ENCODE results near the gene SMIM20. TPM values are rescaled to one million over a fixed set of nuclear protein-coding genes. Genes with fewer than 3 reads are reported as not detected.

Gene SMIM20
- total and polyA plus RNA-seq, 2 experiments from 2014 or later = 56.6 to 82.9 TPM

DNA sequence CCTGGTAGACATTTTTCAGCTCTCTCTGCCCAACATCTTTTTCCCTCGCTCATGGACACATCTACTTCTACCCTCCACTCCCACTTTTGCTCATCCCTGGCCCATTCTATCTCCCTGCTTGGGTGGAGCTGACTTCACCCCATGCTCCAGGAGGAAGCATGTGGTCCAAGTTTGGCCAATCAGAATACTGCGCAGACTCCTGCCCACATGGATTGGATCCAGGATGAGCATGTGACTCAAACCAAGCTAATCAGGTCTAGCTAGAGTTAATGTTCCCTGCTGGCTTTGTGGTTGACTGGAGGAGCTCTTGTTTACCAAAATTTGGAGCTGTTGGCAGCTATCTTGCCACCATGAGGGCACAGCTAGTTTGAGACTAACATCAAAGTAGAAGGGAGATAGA, 22.7 kb downstream of the SMIM20 start:
- Histone ChIP-seq H3K4me1 (ENCODE audit: insufficient read depth) (no peaks in the 10 kb centered on the region), H3K4me2 (no peak overlapping the region), H3K4me3 (no peak overlapping the region), H3K36me3 (ENCODE audit: insufficient read depth) (no peaks in the 10 kb centered on the region), H3F3A (replicated peaks; ENCODE audit: low read depth) (no peaks in the 10 kb centered on the region), H3K9me2 (ENCODE audit: insufficient read depth) (peaks cover 14% of the 10 kb centered on the region; the same call in 1 of the 2 replicates), H3K27ac (ENCODE audit: low read depth) (no peak overlapping the region), H3K79me2 (replicated peaks; ENCODE audit: insufficient read depth) (no peaks in the 10 kb centered on the region), H2AFZ (no peak overlapping the region), H4K20me1 (replicated peaks; ENCODE audit: insufficient read depth) (no peaks in the 10 kb centered on the region), H3K27me3 (ENCODE audit: insufficient read depth) (no peaks in the 10 kb centered on the region)
- H3K4me1 Mint-ChIP-seq = no peaks in the 10 kb centered on the region
- ATAC-seq (no peak), DNase-seq (ENCODE audit: low spot score) (no peak)
- H3K36me3 Mint-ChIP-seq (ENCODE audit: low read depth) = no peaks in the 10 kb centered on the region
- no peak overlapping the region for H3K4me3 Mint-ChIP-seq
- no peak overlapping the region for H3K27ac Mint-ChIP-seq
- H3K27me3 Mint-ChIP-seq (ENCODE audit: insufficient read depth, low read depth, poor library complexity) = peaks cover 1% of the 10 kb centered on the region
- no peak for TF ChIP-seq JUNB (IDR thresholded peaks at IDR 0.05; ENCODE audit: unreplicated experiment)
- TF ChIP-seq, protein P1, sequence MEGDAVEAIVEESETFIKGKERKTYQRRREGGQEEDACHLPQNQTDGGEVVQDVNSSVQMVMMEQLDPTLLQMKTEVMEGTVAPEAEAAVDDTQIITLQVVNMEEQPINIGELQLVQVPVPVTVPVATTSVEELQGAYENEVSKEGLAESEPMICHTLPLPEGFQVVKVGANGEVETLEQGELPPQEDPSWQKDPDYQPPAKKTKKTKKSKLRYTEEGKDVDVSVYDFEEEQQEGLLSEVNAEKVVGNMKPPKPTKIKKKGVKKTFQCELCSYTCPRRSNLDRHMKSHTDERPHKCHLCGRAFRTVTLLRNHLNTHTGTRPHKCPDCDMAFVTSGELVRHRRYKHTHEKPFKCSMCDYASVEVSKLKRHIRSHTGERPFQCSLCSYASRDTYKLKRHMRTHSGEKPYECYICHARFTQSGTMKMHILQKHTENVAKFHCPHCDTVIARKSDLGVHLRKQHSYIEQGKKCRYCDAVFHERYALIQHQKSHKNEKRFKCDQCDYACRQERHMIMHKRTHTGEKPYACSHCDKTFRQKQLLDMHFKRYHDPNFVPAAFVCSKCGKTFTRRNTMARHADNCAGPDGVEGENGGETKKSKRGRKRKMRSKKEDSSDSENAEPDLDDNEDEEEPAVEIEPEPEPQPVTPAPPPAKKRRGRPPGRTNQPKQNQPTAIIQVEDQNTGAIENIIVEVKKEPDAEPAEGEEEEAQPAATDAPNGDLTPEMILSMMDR (conservative IDR thresholded peaks at IDR 0.05; ENCODE audit: low read depth in 2 of 2) = no peak
- no peak for TF ChIP-seq NANOG (IDR thresholded peaks at IDR 0.05; ENCODE audit: borderline replicate concordance)
- no peak for TF ChIP-seq EZH2phosphoT487 (IDR thresholded peaks at IDR 0.05; ENCODE audit: unreplicated experiment)
- no peak for TF ChIP-seq ZNF114 (CRISPR knock-in tag; IDR thresholded peaks at IDR 0.05)
- no peak for TF ChIP-seq ZNF331 (CRISPR knock-in tag; IDR thresholded peaks at IDR 0.05; ENCODE audit: low read depth)
- TF ChIP-seq CREB1 (CRISPR knock-in tag; IDR thresholded peaks at IDR 0.05; ENCODE audit: low read depth) = no peak
- H3K9me3 Mint-ChIP-seq = peaks cover 4% of the 10 kb centered on the region; the same call in 2 of the 3 replicates

DNA sequence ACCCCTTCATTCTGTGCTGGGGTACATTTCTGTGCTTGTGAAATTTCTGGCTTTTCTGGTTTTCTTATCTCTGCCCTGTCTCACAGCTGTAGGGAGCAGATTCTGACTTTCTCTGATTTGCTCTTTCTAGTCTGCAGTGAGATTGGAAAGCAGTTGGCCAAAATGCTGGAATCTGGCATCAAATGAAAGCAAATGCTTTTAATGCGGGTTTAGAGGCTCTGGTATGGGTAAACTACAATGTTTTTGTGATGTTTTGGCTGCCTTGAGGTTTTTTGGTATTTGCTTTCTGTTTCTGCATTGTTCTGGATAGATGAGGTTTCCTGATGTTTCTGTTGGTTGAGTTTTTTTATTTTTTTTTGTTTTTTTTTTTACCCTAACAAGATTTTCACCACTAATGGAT, 23.8 kb downstream of the SMIM20 start:
- no peaks in the 10 kb centered on the region for H3K27me3 ChIP-seq (ENCODE audit: insufficient read depth)
- ATAC-seq (no peak), DNase-seq (ENCODE audit: low spot score) (no peak)
- no peaks in the 10 kb centered on the region for H3K4me1 ChIP-seq (ENCODE audit: insufficient read depth)
- H3K9me2 ChIP-seq (ENCODE audit: insufficient read depth) = peaks cover 14% of the 10 kb centered on the region; the same call in 1 of the 2 replicates
- H3K4me2 ChIP-seq = no peak overlapping the region
- 0 out of 2 replicates have a peak overlapping the region, but pooled peaks have one; percentile 18 for H2AFZ ChIP-seq
- H3K4me3 ChIP-seq = no peak overlapping the region
- H3K27ac ChIP-seq (ENCODE audit: low read depth) = no peak overlapping the region
- no peaks in the 10 kb centered on the region for H3F3A ChIP-seq (replicated peaks; ENCODE audit: low read depth)
- no peaks in the 10 kb centered on the region for H3K36me3 ChIP-seq (ENCODE audit: insufficient read depth)
- Mint-ChIP-seq H3K9me3 (peaks cover 4% of the 10 kb centered on the region; the same call in 2 of the 3 replicates), H3K27ac (no peak overlapping the region), H3K4me3 (no peak overlapping the region), H3K4me1 (no peaks in the 10 kb centered on the region), H3K27me3 (ENCODE audit: insufficient read depth, low read depth, poor library complexity) (peaks cover 1% of the 10 kb centered on the region), H3K36me3 (ENCODE audit: low read depth) (no peaks in the 10 kb centered on the region)
- H4K20me1 ChIP-seq (replicated peaks; ENCODE audit: insufficient read depth) = no peaks in the 10 kb centered on the region
- H3K79me2 ChIP-seq (replicated peaks; ENCODE audit: insufficient read depth) = no peaks in the 10 kb centered on the region
- TF ChIP-seq JUNB (IDR thresholded peaks at IDR 0.05; ENCODE audit: unreplicated experiment) (no peak), EZH2phosphoT487 (IDR thresholded peaks at IDR 0.05; ENCODE audit: unreplicated experiment) (no peak), EZH2 (IDR thresholded peaks at IDR 0.05; ENCODE audit: low read depth, unreplicated experiment) (no peak), POLR2AphosphoS5 (IDR thresholded peaks at IDR 0.05; ENCODE audit: low read depth) (no peak), STAT1 (IDR thresholded peaks at IDR 0.05; ENCODE audit: unreplicated experiment) (no peak), NANOG (IDR thresholded peaks at IDR 0.05; ENCODE audit: borderline replicate concordance) (no peak), ZNF331 (CRISPR knock-in tag; IDR thresholded peaks at IDR 0.05; ENCODE audit: low read depth) (no peak)
- TF ChIP-seq, protein P2, sequence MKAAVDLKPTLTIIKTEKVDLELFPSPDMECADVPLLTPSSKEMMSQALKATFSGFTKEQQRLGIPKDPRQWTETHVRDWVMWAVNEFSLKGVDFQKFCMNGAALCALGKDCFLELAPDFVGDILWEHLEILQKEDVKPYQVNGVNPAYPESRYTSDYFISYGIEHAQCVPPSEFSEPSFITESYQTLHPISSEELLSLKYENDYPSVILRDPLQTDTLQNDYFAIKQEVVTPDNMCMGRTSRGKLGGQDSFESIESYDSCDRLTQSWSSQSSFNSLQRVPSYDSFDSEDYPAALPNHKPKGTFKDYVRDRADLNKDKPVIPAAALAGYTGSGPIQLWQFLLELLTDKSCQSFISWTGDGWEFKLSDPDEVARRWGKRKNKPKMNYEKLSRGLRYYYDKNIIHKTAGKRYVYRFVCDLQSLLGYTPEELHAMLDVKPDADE (IDR thresholded peaks at IDR 0.05) = no peak
- TF ChIP-seq, protein P1 (conservative IDR thresholded peaks at IDR 0.05; ENCODE audit: low read depth in 2 of 2) = no peak

All from GM23338 (cell line).